Dendritic cell treated with granulocyte-macrophage colony-stimulating factor and Interleukin-4, amounts not matched to agents 40 ng/mL and 50 ng/mL, for 4 days (primary cell): ENCODE data around the gene TBXAS1.

Experiments
- H3K27ac Mint-ChIP-seq: one replicate; pipeline ENCODE4 v1.8.0; 2022; ENCODE audit warnings: mild to moderate bottlenecking, mixed read lengths
- H3K27me3 Mint-ChIP-seq: one replicate; pipeline ENCODE4 v1.8.0; 2022; ENCODE audit warnings: mild to moderate bottlenecking, mixed read lengths
- H3K36me3 Mint-ChIP-seq: one replicate; pipeline ENCODE4 v1.8.0; 2022; ENCODE audit warnings: low read depth, mixed read lengths
- H3K4me1 Mint-ChIP-seq: one replicate; pipeline ENCODE4 v1.8.0; 2022; ENCODE audit warnings: low read depth, mixed read lengths
- H3K4me3 Mint-ChIP-seq: one replicate; pipeline ENCODE4 v1.8.0; 2022; ENCODE audit warnings: mild to moderate bottlenecking, moderate library complexity, mixed read lengths
- H3K9me3 Mint-ChIP-seq: one replicate; pipeline ENCODE4 v1.8.0; 2022; ENCODE audit warnings: mixed read lengths
- intact Hi-C: fragments of 100-400 bp; cut with micrococcal nuclease; formaldehyde crosslinking; loops from one replicate; pipeline ENCODE4 v1.15.0; 2022

TBXAS1 gene

DNA sequence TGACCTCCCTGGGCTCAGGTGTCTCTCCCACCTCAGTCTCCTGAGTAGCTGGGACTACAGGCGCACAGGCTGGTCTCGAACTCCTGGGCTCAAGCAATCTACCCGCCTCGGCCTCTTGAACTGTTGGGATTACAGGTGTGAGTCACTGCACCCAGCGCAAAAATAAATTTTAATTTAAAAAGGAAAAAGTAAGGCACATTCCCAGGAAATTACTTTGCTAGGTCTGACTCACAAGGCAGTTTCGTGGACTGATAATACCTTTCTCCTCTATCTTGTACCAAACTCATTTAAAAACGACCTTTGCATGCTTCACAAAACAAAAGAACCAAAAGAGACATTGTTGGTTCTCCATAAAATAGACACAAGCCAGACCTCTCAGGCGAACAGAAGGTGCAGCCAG, 204.0 kb downstream of the TBXAS1 start:
- peaks cover 99% of the 10 kb centered on the region for H3K36me3 Mint-ChIP-seq
- intact Hi-C loops = no loop called here
- no peak overlapping the region for H3K27ac Mint-ChIP-seq
- H3K4me1 Mint-ChIP-seq = peaks cover 45% of the 10 kb centered on the region
- H3K27me3 Mint-ChIP-seq = no peaks in the 10 kb centered on the region
- no peaks in the 10 kb centered on the region for H3K9me3 Mint-ChIP-seq
- H3K4me3 Mint-ChIP-seq = no peak overlapping the region

DNA sequence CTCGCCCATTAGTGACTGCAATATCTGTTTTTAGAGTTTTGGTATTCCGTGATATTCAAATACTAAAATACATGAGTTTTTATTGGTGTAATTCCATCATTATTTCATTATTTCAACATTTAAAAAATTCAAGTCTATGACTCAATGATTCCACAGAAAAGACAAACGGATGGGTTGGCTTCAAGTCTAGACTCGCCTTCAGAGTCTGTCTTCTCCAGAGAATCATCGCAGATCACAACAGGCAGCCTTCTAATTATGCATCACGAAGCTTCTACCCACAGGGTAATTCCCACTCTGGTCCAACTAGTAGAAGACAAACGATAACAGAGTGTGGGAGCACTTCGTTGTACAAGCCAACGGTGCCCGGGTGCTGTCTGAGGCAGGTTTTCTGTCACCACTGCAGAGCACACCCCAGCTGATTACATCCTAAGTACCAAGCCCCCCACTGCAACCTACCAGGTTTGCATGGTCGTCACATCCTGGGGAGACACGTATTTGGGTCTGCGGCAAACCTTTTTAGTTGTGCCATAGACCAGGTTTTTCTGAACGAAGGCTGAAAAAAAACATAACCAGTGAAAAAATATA, 204.8 kb downstream of the TBXAS1 start:
- Mint-ChIP-seq H3K4me1 (peaks cover 50% of the 10 kb centered on the region), H3K9me3 (no peaks in the 10 kb centered on the region), H3K4me3 (no peak overlapping the region), H3K36me3 (peaks cover 99% of the 10 kb centered on the region), H3K27me3 (no peaks in the 10 kb centered on the region), H3K27ac (no peak overlapping the region)
- intact Hi-C loops = no loop called here

DNA sequence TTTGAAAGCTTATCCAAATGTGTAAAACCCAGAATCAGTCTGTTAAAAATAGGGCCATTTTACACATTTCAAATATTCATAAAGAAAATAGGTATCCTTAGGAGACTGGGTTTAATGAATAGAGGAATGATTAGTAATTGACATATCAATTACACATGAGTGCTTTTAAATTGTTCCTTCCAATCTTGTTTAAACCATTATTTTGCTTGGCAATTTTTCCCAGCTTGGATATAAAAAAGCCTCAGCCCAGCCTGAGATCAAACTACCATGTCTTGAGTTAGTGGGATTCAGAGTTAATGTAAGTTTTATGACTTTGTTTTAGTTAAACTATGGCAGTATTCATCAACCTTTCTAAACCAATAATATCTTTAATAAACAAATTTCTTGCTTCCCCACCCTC, 205.4 kb downstream of the TBXAS1 start:
- Mint-ChIP-seq H3K9me3 (no peaks in the 10 kb centered on the region), H3K4me3 (no peak overlapping the region), H3K36me3 (peaks cover 99% of the 10 kb centered on the region), H3K27me3 (no peaks in the 10 kb centered on the region), H3K4me1 (peaks cover 55% of the 10 kb centered on the region), H3K27ac (no peak overlapping the region)
- intact Hi-C loops = no loop called here

DNA sequence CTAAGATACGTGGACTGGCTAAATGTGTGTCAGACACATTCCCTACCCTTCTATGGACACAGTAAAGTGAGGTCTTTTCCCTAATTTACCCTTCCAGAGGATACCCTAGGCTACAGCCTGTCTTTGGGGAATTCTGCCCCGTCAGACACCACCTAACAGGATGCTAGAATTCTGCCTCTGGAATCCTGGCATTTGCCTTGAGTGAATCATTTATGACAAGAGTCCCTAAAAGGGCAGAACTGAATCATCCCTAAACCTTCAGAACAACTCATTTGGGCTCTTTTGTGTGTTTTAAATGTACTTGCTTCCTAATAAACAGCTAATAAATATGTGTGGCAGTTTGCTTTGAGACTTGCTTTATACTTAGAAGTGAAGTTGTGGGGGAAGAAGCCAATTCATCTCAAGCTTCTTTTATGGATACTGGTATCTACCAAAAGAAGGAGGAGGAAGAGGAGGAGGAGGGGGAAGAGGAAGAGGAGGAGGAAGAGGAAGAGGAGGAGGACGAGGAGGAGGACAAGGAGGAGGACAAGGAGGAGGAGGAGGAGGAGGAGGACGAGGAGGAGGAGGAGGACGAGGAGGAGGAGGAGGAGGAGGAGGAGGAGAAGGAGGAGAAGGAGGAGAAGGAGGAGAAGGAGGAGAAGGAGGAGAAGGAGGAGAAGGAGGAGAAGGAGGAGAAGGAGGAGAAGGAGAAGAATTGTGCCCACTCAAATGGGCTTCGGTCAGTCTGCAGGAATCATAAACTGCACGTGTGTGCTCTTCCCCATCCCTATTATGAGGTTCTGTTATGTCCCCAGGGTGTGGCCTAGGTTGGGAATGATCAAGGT, 206.5 kb downstream of the TBXAS1 start:
- no peaks in the 10 kb centered on the region for H3K27me3 Mint-ChIP-seq
- no peaks in the 10 kb centered on the region for H3K9me3 Mint-ChIP-seq
- H3K4me3 Mint-ChIP-seq = peak overlapping the region; percentile 17
- H3K4me1 Mint-ChIP-seq = peaks cover 53% of the 10 kb centered on the region
- peak overlapping the region; percentile 48 for H3K27ac Mint-ChIP-seq
- intact Hi-C loops = no loop called here
- H3K36me3 Mint-ChIP-seq = peaks cover 99% of the 10 kb centered on the region

DNA sequence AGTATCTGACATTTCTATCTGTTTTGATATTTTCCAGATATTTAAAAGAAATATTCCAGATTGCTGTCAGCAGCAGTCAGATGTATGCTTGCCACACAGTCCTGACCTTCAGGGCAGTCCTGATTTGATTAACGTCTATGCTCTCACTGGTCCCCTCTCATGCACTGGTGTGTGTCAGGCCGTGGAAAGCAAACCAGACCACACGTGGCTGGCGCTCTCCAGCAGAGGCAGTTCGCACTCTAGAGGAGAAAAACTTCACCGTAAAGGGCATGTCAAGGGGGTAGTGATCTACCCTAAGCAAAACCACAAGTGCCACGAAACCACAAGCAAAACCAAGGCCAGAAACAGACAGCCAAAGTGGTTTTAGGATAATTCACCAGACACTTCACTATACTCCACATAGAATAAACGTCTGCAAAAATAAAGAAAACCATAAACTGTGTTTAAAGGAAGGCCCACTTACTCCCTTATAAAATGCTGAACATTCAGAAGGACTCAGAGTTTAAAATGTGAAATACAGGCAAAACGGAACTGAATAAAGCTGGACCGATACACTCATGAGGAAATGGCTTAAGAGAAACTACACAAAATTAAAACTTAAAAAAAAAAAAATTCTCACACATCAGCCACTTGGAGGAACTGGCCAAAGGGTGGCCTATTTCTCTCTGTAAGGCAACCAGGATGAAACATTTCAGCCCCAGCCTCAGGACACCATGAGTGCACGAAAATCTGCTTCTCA, 207.3 kb downstream of the TBXAS1 start:
- intact Hi-C loops = no loop called here
- H3K27ac Mint-ChIP-seq = peak overlapping the region; percentile 48
- H3K4me1 Mint-ChIP-seq = peaks cover 53% of the 10 kb centered on the region
- peaks cover 99% of the 10 kb centered on the region for H3K36me3 Mint-ChIP-seq
- H3K27me3 Mint-ChIP-seq = no peaks in the 10 kb centered on the region
- H3K4me3 Mint-ChIP-seq = no peak overlapping the region
- H3K9me3 Mint-ChIP-seq = no peaks in the 10 kb centered on the region

DNA sequence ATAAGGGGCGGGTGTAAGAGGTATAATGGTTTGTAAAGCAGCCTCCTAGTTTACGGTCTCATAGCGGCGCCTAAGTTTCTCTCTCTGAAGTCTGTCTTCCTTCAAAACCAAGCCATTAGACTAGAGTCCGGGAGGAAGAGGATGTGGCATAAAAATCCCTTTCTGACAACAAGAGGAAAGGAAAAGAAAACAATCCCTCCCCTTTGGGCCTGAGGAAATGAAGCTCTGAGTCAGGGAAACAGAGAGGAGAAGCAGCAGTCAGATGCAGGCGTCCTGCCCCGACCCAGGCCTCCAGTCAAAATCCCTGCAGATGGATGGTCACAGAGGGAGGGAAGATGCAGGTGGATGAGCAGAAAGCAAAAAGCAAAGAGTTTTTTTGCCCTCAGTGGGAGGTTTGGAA, 210.0 kb downstream of the TBXAS1 start:
- H3K4me3 Mint-ChIP-seq = no peak overlapping the region
- intact Hi-C loops = no loop called here
- H3K27ac Mint-ChIP-seq = no peak overlapping the region
- no peaks in the 10 kb centered on the region for H3K27me3 Mint-ChIP-seq
- no peaks in the 10 kb centered on the region for H3K9me3 Mint-ChIP-seq
- H3K4me1 Mint-ChIP-seq = peaks cover 43% of the 10 kb centered on the region
- peaks cover 100% of the 10 kb centered on the region for H3K36me3 Mint-ChIP-seq

DNA sequence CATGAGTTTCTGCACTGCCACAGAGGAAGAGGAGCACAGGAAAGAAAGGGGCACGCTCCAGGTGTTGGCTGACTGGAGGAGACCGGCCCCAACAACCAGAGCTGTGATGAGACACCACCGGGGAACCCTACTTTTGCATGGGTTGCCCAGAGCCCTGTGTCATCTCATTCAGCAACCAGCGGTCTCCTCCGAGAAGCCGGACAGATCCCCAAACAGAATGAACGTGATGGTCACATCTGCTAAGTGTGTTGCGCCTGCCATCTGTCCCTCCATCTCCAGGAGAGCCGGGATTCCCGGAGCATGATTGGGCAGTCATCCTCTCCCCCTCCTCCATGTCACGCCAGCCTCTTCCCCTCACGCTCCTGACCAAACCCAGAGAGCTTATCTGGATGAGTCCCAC, 210.8 kb downstream of the TBXAS1 start:
- Mint-ChIP-seq H3K27me3 (no peaks in the 10 kb centered on the region), H3K9me3 (no peaks in the 10 kb centered on the region), H3K27ac (no peak overlapping the region), H3K36me3 (peaks cover 100% of the 10 kb centered on the region), H3K4me1 (peaks cover 43% of the 10 kb centered on the region), H3K4me3 (no peak overlapping the region)
- intact Hi-C loops = no loop called here

DNA sequence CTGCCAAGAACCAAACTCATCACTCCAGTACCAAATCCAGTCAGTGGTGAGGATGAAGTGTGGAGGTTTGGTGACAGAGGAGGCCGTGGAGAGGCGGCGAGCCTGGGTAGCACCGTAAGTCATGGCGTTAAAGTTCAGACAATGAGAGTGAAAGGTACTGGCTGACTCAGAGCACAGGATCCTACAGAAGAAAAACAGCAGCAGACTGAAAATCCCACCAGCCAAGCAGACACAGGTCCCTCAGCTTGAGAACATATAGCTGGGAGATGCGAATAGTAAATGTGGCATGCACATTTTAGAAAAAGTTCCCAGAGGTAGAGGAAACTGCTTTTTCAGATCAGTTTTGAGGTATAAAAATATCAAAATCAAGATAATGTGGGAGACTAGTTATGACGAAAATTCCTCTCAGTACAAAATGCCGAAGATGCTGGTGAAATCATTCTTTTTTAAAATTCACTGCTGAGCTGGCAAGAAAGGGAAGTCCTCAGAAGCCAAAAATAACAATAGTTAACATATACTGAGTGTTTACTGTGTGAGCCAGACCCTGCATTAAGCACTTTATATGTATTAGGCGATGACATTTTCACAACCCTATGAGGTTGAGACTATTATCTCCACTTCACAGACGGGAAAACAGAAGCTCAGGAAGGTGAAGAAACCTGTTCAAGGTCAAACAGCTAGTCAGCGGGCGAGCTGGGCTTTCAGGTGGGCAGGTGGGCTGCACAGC, 212.8 kb downstream of the TBXAS1 start:
- Mint-ChIP-seq H3K27me3 (no peaks in the 10 kb centered on the region), H3K36me3 (peaks cover 100% of the 10 kb centered on the region), H3K27ac (no peak overlapping the region), H3K4me3 (no peak overlapping the region), H3K9me3 (no peaks in the 10 kb centered on the region), H3K4me1 (peaks cover 28% of the 10 kb centered on the region)
- intact Hi-C loops = no loop called here

DNA sequence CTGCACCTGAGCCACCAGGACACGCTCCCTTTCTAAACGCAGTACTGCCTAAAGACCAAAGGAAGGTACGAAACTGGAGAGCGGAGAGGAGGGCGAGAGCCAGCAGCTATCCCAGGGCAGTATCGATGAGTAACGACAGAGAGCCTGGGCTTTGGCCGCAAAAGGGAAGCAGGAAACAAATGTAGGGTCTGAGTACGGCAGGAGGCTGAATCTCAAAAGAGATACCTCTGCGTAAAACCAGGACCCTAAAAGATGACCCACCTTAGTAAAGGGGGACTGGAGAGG, 213.3 kb downstream of the TBXAS1 start:
- H3K27ac Mint-ChIP-seq = no peak overlapping the region
- no peaks in the 10 kb centered on the region for H3K9me3 Mint-ChIP-seq
- peaks cover 100% of the 10 kb centered on the region for H3K36me3 Mint-ChIP-seq
- H3K4me1 Mint-ChIP-seq = peaks cover 23% of the 10 kb centered on the region
- H3K4me3 Mint-ChIP-seq = no peak overlapping the region
- H3K27me3 Mint-ChIP-seq = no peaks in the 10 kb centered on the region
- intact Hi-C loops = no loop called here

DNA sequence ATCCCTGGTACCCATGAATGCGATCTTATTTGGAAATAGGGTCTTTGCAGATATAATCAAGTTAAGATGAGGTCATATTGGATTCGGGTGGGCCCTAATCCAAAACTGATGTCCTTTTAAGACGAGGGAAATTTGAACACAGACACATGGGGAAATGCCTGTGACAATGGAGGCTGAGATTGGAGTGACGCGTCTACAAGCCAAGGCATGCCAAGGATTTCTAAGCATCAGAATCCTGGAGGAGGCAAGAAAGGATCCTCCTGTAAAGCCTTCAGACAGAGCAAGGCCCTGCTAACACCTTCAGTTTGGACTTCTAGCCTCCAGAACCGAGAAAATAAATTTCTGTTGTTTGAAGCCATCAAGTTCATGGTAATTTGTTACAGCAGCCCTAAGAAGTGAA, 215.2 kb downstream of the TBXAS1 start:
- H3K4me3 Mint-ChIP-seq = no peak overlapping the region
- H3K4me1 Mint-ChIP-seq = peaks cover 10% of the 10 kb centered on the region
- no peak overlapping the region for H3K27ac Mint-ChIP-seq
- no peaks in the 10 kb centered on the region for H3K27me3 Mint-ChIP-seq
- H3K36me3 Mint-ChIP-seq = peaks cover 96% of the 10 kb centered on the region
- intact Hi-C loops = no loop called here
- H3K9me3 Mint-ChIP-seq = no peaks in the 10 kb centered on the region

DNA sequence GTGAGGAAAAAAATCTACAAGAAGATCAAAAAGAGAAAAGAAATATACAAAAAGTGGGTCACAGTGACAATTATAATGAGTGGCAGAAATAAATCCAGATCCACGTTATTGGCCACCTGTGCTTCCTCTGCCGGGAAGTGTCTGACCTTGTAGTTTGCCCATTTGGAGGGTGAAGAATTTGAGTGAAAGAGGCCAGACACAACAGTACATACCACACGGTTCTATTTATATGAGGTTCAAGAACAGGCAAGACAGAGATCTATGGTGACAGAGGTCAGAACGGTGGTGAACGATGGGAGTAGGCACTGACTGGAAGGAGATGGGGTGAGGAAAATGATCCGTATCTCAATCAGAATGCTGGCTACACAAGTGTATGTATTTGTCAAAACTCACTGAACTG, 216.6 kb downstream of the TBXAS1 start:
- H3K9me3 Mint-ChIP-seq = no peaks in the 10 kb centered on the region
- no peaks in the 10 kb centered on the region for H3K27me3 Mint-ChIP-seq
- intact Hi-C loops = no loop called here
- H3K4me1 Mint-ChIP-seq = peaks cover 15% of the 10 kb centered on the region
- H3K36me3 Mint-ChIP-seq = peaks cover 95% of the 10 kb centered on the region
- no peak overlapping the region for H3K4me3 Mint-ChIP-seq
- H3K27ac Mint-ChIP-seq = no peak overlapping the region

DNA sequence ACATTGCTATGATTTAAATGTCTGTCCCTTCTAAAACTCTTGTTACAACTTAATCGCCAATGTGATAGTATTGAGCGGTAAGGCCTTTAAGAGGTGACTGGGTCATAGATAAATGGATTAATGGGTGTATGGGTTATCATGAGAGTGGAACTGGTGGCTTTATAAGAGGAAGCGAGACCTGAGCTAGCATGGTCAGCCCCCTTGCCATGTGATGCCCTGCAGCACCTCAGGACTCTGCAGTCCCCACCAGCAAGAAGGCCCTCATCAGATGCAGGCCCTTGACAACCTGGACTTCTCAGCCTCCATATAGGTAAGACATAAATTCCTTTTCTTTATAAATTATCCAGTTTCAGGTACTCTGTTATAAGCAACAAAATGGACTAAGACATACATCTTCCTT, 218.1 kb downstream of the TBXAS1 start:
- H3K9me3 Mint-ChIP-seq = no peaks in the 10 kb centered on the region
- no peak overlapping the region for H3K27ac Mint-ChIP-seq
- peaks cover 92% of the 10 kb centered on the region for H3K36me3 Mint-ChIP-seq
- intact Hi-C loops = no loop called here
- H3K4me1 Mint-ChIP-seq = peaks cover 22% of the 10 kb centered on the region
- H3K4me3 Mint-ChIP-seq = no peak overlapping the region
- H3K27me3 Mint-ChIP-seq = no peaks in the 10 kb centered on the region

DNA sequence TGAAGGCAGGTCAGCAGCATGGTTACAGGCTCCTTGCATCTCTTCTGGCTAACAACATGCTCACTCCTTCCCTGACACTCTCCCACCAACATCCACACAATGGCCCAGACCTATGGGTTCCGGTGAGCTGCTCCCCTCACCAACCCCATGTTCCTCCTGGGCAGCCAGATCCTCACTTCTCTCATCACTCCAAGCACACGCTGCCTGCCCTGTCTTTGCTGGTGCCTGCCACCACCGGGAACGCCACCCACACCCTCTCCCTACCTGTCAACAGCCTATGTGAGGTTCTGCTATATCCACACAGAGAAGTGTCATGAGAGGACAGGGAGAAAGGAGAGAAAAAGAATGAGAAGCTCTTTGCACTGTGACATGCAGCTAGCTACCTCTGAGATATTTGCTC, 219.1 kb downstream of the TBXAS1 start:
- peaks cover 24% of the 10 kb centered on the region for H3K4me1 Mint-ChIP-seq
- H3K36me3 Mint-ChIP-seq = peaks cover 92% of the 10 kb centered on the region
- H3K4me3 Mint-ChIP-seq = no peak overlapping the region
- no peaks in the 10 kb centered on the region for H3K27me3 Mint-ChIP-seq
- no peak overlapping the region for H3K27ac Mint-ChIP-seq
- H3K9me3 Mint-ChIP-seq = no peaks in the 10 kb centered on the region
- intact Hi-C loops = no loop called here

DNA sequence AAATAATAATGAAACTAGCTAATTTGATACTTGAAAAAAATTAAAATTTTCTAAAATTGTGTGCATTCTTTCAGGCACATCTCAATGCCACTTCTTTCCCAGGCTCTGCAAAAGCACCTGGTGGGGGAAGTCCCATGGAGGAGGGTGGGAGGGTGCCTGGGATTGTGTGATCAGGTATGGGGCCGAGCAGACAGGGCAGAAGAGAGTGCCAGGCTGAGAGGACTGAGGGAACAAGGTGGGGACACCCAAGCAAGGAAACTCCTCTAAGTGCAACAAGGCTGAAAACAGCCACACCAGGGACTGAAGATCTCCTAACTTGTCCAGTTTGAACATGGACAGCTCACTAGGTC, 219.9 kb downstream of the TBXAS1 start:
- Mint-ChIP-seq H3K4me3 (no peak overlapping the region), H3K36me3 (peaks cover 92% of the 10 kb centered on the region), H3K4me1 (peaks cover 30% of the 10 kb centered on the region), H3K27me3 (no peaks in the 10 kb centered on the region), H3K27ac (no peak overlapping the region), H3K9me3 (no peaks in the 10 kb centered on the region)
- intact Hi-C loops = no loop called here
